IMR-90 (cell line): ENCODE data around the gene DLGAP3. TPM values are rescaled to one million over a fixed set of nuclear protein-coding genes. Genes with fewer than 3 reads are reported as not detected.

Experiments
- ATAC-seq: fragments of 200-7000 bp; cut with Tn5 transposase; 2 replicates; pipeline ENCODE4 v1.9.1; 2020; ENCODE audit warnings: low read depth, mild to moderate bottlenecking, moderate library complexity
- BruUV-seq: library from RNA; stranded (reverse); fragments of 400-500 nt; replicated peaks from 2 replicates; lab custom pipeline; 2021; lab: Mats Ljungman, UMichigan
- CTCF ChIA-PET: fragments of 300-600 bp; formaldehyde crosslinking; extraction: SDS; loops from one replicate; lab custom pipeline; 2021; ENCODE audit warnings: antibody characterized with exemption; lab: Yijun Ruan, JAX
- POLR2A ChIA-PET: fragments of 300-600 bp; sonication (Branson Sonifier 250); formaldehyde crosslinking; loops from one replicate; lab custom pipeline; 2022; ENCODE audit warnings: antibody characterized with exemption; ENCODE audit not compliant: unreplicated experiment; lab: Charles Lee
- DNase-seq: peaks from one replicate; pipeline ENCODE4 v3.0.0; 2013
- H2AFZ ChIP-seq: replicated peaks from 2 replicates; pipeline ENCODE3; 2013; ENCODE audit warnings: low read length, mild to moderate bottlenecking; ENCODE audit not compliant: poor library complexity
- H2AK5ac ChIP-seq: 2 replicates; pipeline ENCODE4 v1.6.1; 2013; ENCODE audit warnings: low read depth, low read length, inconsistent platforms
- H2AK9ac ChIP-seq: replicated peaks from 2 replicates; pipeline ENCODE3; 2013; ENCODE audit warnings: mild to moderate bottlenecking, low read depth, low read length, moderate library complexity; ENCODE audit not compliant: poor library complexity
- H2BK120ac ChIP-seq: 2 replicates; pipeline ENCODE4 v1.6.1; 2013; ENCODE audit warnings: low read depth, low read length, inconsistent platforms
- H2BK15ac ChIP-seq: 3 replicates; pipeline ENCODE4 v1.6.1; 2013; ENCODE audit warnings: low read depth, low read length, inconsistent platforms
- H2BK20ac ChIP-seq: 2 replicates; pipeline ENCODE4 v1.6.1; 2013; ENCODE audit warnings: low read depth, mild to moderate bottlenecking, inconsistent platforms, low read length, moderate library complexity
- H2BK5ac ChIP-seq: 2 replicates; pipeline ENCODE4 v1.6.1; 2013; ENCODE audit warnings: mild to moderate bottlenecking, low read depth, low read length, inconsistent platforms; ENCODE audit not compliant: poor library complexity, severe bottlenecking
- H3K14ac ChIP-seq: replicated peaks from 2 replicates; pipeline ENCODE4 v1.6.1; 2013; ENCODE audit warnings: low read depth, low read length, inconsistent platforms
- H3K18ac ChIP-seq: 2 replicates; pipeline ENCODE4 v1.6.1; 2013; ENCODE audit warnings: low read depth, low read length, control low read depth
- H3K23ac ChIP-seq: 2 replicates; pipeline ENCODE4 v1.6.1; 2013; ENCODE audit warnings: low read depth, low read length, inconsistent platforms
- H3K27ac ChIP-seq: 2 replicates; pipeline ENCODE4 v1.5.1; 2013; ENCODE audit warnings: mild to moderate bottlenecking, control low read depth, low read length; ENCODE audit not compliant: insufficient read depth
- H3K27me3 ChIP-seq: 2 replicates; pipeline ENCODE4 v1.6.1; 2013; ENCODE audit warnings: low read length; ENCODE audit not compliant: control insufficient read depth, insufficient read depth
- H3K36me3 ChIP-seq: 2 replicates; pipeline ENCODE4 v1.6.1; 2013; ENCODE audit warnings: low read length, mixed read lengths; ENCODE audit not compliant: control insufficient read depth, insufficient read depth
- H3K4ac ChIP-seq: 2 replicates; pipeline ENCODE4 v1.6.1; 2013; ENCODE audit warnings: low read depth, low read length, inconsistent platforms
- H3K4me1 ChIP-seq: 2 replicates; pipeline ENCODE4 v1.6.1; 2013; ENCODE audit warnings: low read length, mixed read lengths; ENCODE audit not compliant: control insufficient read depth, insufficient read depth
- H3K4me2 ChIP-seq: 2 replicates; pipeline ENCODE4 v1.6.1; 2013; ENCODE audit warnings: low read depth, mild to moderate bottlenecking, control low read depth, low read length, moderate library complexity
- H3K4me3 ChIP-seq: 2 replicates; pipeline ENCODE4 v1.5.1; 2013; ENCODE audit warnings: low read depth, mild to moderate bottlenecking, control low read depth, low read length, moderate library complexity; ENCODE audit not compliant: insufficient read depth
- H3K56ac ChIP-seq: 2 replicates; pipeline ENCODE4 v1.6.1; 2013; ENCODE audit warnings: low read length, inconsistent platforms; ENCODE audit not compliant: insufficient read depth; ENCODE audit errors: extremely low read depth
- H3K79me1 ChIP-seq, 2 experiments: 2 replicates each; pipeline ENCODE4 v1.6.1; 2013; ENCODE audit warnings: low read length in 2 of 2, inconsistent platforms in 1 of 2, low read depth in 1 of 2
- H3K9ac ChIP-seq: 2 replicates; pipeline ENCODE4 v1.6.1; 2013; ENCODE audit warnings: low read depth, low read length, control low read depth
- H3K9me1 ChIP-seq: 2 replicates; pipeline ENCODE4 v1.6.1; 2013; ENCODE audit warnings: low read length, inconsistent platforms; ENCODE audit not compliant: insufficient read depth
- H3K9me3 ChIP-seq: 2 replicates; pipeline ENCODE4 v1.6.1; 2013; ENCODE audit warnings: low read length; ENCODE audit not compliant: control insufficient read depth, insufficient read depth
- H4K20me1 ChIP-seq: 2 replicates; pipeline ENCODE4 v1.6.1; 2013; ENCODE audit warnings: low read length, inconsistent platforms; ENCODE audit not compliant: insufficient read depth
- H4K5ac ChIP-seq: 2 replicates; pipeline ENCODE4 v1.6.1; 2013; ENCODE audit warnings: mild to moderate bottlenecking, low read depth, low read length, control low read depth
- H4K8ac ChIP-seq, 2 experiments: 2 replicates each; pipeline ENCODE4 v1.6.1; 2013; ENCODE audit warnings: low read depth in 2 of 2, low read length in 2 of 2, control low read depth in 1 of 2, inconsistent platforms in 1 of 2
- H4K91ac ChIP-seq: 2 replicates; pipeline ENCODE4 v1.6.1; 2013; ENCODE audit warnings: low read depth, low read length, inconsistent platforms; ENCODE audit not compliant: insufficient read depth
- BHLHE40 ChIP-seq: fragments of 150-350 bp; IDR thresholded peaks from 2 replicates; pipeline ENCODE4 v1.6.1; 2016; ENCODE audit warnings: mild to moderate bottlenecking, low read depth, low read length
- CTCF ChIP-seq: conservative IDR thresholded peaks from 2 replicates; pipeline ENCODE4 v1.5.1; 2012; ENCODE audit warnings: mild to moderate bottlenecking, low read depth, low read length, improper control_type of control experiment
- ELK1 ChIP-seq: fragments of 150-350 bp; IDR thresholded peaks from 2 replicates; pipeline ENCODE4 v1.6.1; 2016; ENCODE audit warnings: low read depth, mild to moderate bottlenecking, low read length, moderate library complexity, borderline replicate concordance
- FOS ChIP-seq: fragments of 150-350 bp; IDR thresholded peaks from 2 replicates; pipeline ENCODE4 v1.6.1; 2016; ENCODE audit warnings: low read depth, low read length
- MAZ ChIP-seq: IDR thresholded peaks from 2 replicates; pipeline ENCODE4 v1.6.1; 2012; ENCODE audit warnings: low read depth, mild to moderate bottlenecking, low read length, improper control_type of control experiment, moderate library complexity, borderline replicate concordance
- MXI1 ChIP-seq: IDR thresholded peaks from 2 replicates; pipeline ENCODE4 v1.6.1; 2012; ENCODE audit warnings: low read depth, mild to moderate bottlenecking, low read length, moderate library complexity, borderline replicate concordance
- NFE2L2 ChIP-seq: fragments of 150-350 bp; IDR thresholded peaks from 2 replicates; pipeline ENCODE4 v1.6.1; 2016; ENCODE audit warnings: low read depth, mild to moderate bottlenecking, low read length
- RAD21 ChIP-seq: IDR thresholded peaks from 2 replicates; pipeline ENCODE4 v1.6.1; 2012; ENCODE audit warnings: low read length, improper control_type of control experiment
- RCOR1 ChIP-seq: IDR thresholded peaks from 2 replicates; pipeline ENCODE4 v1.6.1; 2012; ENCODE audit warnings: mild to moderate bottlenecking, low read length, improper control_type of control experiment; ENCODE audit not compliant: insufficient replicate concordance
- RFX5 ChIP-seq: IDR thresholded peaks from 2 replicates; pipeline ENCODE4 v1.8.0; 2012; ENCODE audit warnings: low read depth, mild to moderate bottlenecking, low read length, moderate library complexity
- SMC3 ChIP-seq: fragments of 150-350 bp; IDR thresholded peaks from 2 replicates; pipeline ENCODE4 v1.6.1; 2016; ENCODE audit warnings: low read depth, mild to moderate bottlenecking, antibody characterized with exemption, low read length, moderate library complexity
- USF2 ChIP-seq: fragments of 150-350 bp; IDR thresholded peaks from 2 replicates; pipeline ENCODE4 v1.6.1; 2017; ENCODE audit warnings: mild to moderate bottlenecking, antibody characterized with exemption, low read length, low read depth
- WGBS, 2 experiments: methylation state at CpG; one replicate each; pipeline versions ENCODE4 v1.1.5 to v1.1.7; 2013; ENCODE audit warnings: missing lambda C conversion rate in 2 of 2; ENCODE audit not compliant: insufficient read length in 1 of 2; ENCODE audit errors: extremely low coverage in 2 of 2; 5-methylcytosine and 5-hydroxymethylcytosine counted together
- dilution Hi-C: fragments of 300-500 bp; cut with HindIII; formaldehyde crosslinking; loops from one replicate; pipeline ENCODE4 v1.14.3; 2018; ENCODE audit warnings: low sequenced_read_pairs; ENCODE audit not compliant: unreplicated experiment
- in situ Hi-C: fragments of 300-500 bp; cut with MboI; formaldehyde crosslinking; loops from 3 replicates; pipeline ENCODE4 v1.14.3; 2019; ENCODE audit warnings: low sequenced_read_pairs, inconsistent platforms, mixed read lengths
- intact Hi-C: fragments of 100-400 bp; cut with micrococcal nuclease; formaldehyde crosslinking; loops from 2 replicates; pipeline ENCODE4 v1.10.0; 2022
- polyA plus RNA-seq, 3 experiments: library from polyadenylated mRNA; depleted of rRNA; stranded (reverse); fragments of >200 nt; gene quantifications; 2 replicates each; pipeline ENCODE4 v1.2.3, GENCODE V29; 2012; ENCODE audit warnings: low replicate concordance in 1 of 3
- total RNA-seq: library from RNA; depleted of rRNA; stranded (reverse); fragments of >200 nt; gene quantifications from 2 replicates; pipeline ENCODE4 v1.2.3, GENCODE V29; 2012

The DLGAP3 gene
- total and polyA plus RNA-seq, 2 of the 4 experiments (the other 2 are of a cell fraction): 0.02 TPM; not detected in 1

- DNase-seq (no peak), ATAC-seq (no peak)
- H2BK15ac ChIP-seq: no peak overlapping the region
- H3K4me2 ChIP-seq: no peak overlapping the region
- no peak overlapping the region for H2AFZ ChIP-seq
- no peak overlapping the region for H4K5ac ChIP-seq
- no peaks in the 10 kb centered on the region; the same call in 1 of the 2 replicates for H3K9me3 ChIP-seq
- no peak overlapping the region for H2BK5ac ChIP-seq
- H4K20me1 ChIP-seq: no peaks in the 10 kb centered on the region
- H2AK5ac ChIP-seq: no peak overlapping the region
- H2AK9ac ChIP-seq: no peak overlapping the region
- WGBS, 2 experiments: 70% methylated on average over 8 of the region's 17 CpGs; no CpG with 5 or more reads in 1 of the 2 experiments
- H2BK20ac ChIP-seq: no peak overlapping the region
- H3K4me1 ChIP-seq: no peaks in the 10 kb centered on the region
- no peaks in the 10 kb centered on the region for H3K9me1 ChIP-seq
- no peak overlapping the region for H3K4me3 ChIP-seq
- ChIA-PET CTCF (interaction anchor here (2.1 kb wide), 1 partner anchor 12 kb away, joined by 5 read pairs; the partner anchor contains the start of gene SMIM12), POLR2A (interaction anchor here (0.6 kb wide), 1 partner anchor 20 kb away, joined by 3 read pairs; no protein-coding TSS in a partner anchor)
- no peak overlapping the region for H3K23ac ChIP-seq
- H2BK120ac ChIP-seq: no peak overlapping the region
- H3K4ac ChIP-seq: no peak overlapping the region
- no peak overlapping the region for H4K91ac ChIP-seq
- H3K27me3 ChIP-seq: peaks cover 42% of the 10 kb centered on the region
- H3K14ac ChIP-seq: no peak overlapping the region
- no peak overlapping the region for H3K9ac ChIP-seq
- no peak for TF ChIP-seq FOS
- TF ChIP-seq MXI1: no peak
- TF ChIP-seq RAD21: no peak
- no peak for TF ChIP-seq BHLHE40
- TF ChIP-seq USF2: no peak
- no peak for TF ChIP-seq RFX5
- TF ChIP-seq CTCF: no peak
- no peak for TF ChIP-seq RCOR1
- no peak for TF ChIP-seq SMC3
- no peak for TF ChIP-seq NFE2L2
- TF ChIP-seq ELK1: no peak
- no peak for TF ChIP-seq MAZ
- BruUV-seq: no TSS peak
- H3K27ac ChIP-seq: no peak overlapping the region
- dilution Hi-C loops (no loop called here), in situ Hi-C loops (no loop called here), intact Hi-C loops (loop anchor here (2.0 kb wide), 1 partner anchor 37 kb away; no protein-coding TSS in a partner anchor)
- no peak overlapping the region for H3K56ac ChIP-seq
- no peaks in the 10 kb centered on the region for H3K36me3 ChIP-seq
- no peaks in the 10 kb centered on the region for H3K79me1 ChIP-seq
- H3K18ac ChIP-seq: no peak overlapping the region
- no peak overlapping the region for H4K8ac ChIP-seq
Measured at GRCh38 chr1:34871443-34872132, 57.9 kb downstream of the DLGAP3 start.
